Occipital lobe (tissue), 2 donors: ENCODE results near the gene TNS1. TPM values are rescaled to one million over a fixed set of nuclear protein-coding genes. Genes with fewer than 3 reads are reported as not detected.

Source experiments
- DNase-seq: peaks from one replicate; lab custom pipeline; 2025; lab: John Stamatoyannopoulos, UW
- total RNA-seq: library from RNA; depleted of rRNA; stranded (reverse); fragments of >200 nt; gene quantifications from one replicate; pipeline ENCODE4 v1.2.3, GENCODE V29; 2014

The TNS1 gene
- total RNA-seq, 1 donor from 2014 or later, result 3.1 TPM

GRCh38 chr2:217930761-217931563 lies 71.8 kb downstream of the TNS1 start:
- no peak for DNase-seq

- DNase-seq, result no peak
Measured at GRCh38 chr2:217929757-217930707, 72.8 kb downstream of the TNS1 start.

GRCh38 chr2:217929272-217929671 lies 73.5 kb downstream of the TNS1 start:
- DNase-seq, result no peak

- DNase-seq, result no peak
Measured at GRCh38 chr2:217928324-217929181, 74.2 kb downstream of the TNS1 start.

GRCh38 chr2:217927601-217928323 lies 75.0 kb downstream of the TNS1 start:
- no peak for DNase-seq

- DNase-seq, result no peak
Measured at GRCh38 chr2:217926801-217927200, 76.0 kb downstream of the TNS1 start.

GRCh38 chr2:217924346-217924901 lies 78.4 kb downstream of the TNS1 start:
- DNase-seq, result no peak

GRCh38 chr2:217923007-217923686 lies 79.6 kb downstream of the TNS1 start:
- no peak for DNase-seq

- DNase-seq, result no peak
Measured at GRCh38 chr2:217922101-217923006, 80.4 kb downstream of the TNS1 start.

GRCh38 chr2:217920879-217921603 lies 81.8 kb downstream of the TNS1 start:
- no peak for DNase-seq

GRCh38 chr2:217919781-217920351 lies 82.9 kb downstream of the TNS1 start:
- no peak for DNase-seq

- no peak for DNase-seq
Measured at GRCh38 chr2:217919204-217919603, 83.6 kb downstream of the TNS1 start.

- DNase-seq, result no peak
Measured at GRCh38 chr2:217918308-217919024, 84.3 kb downstream of the TNS1 start.

- no peak for DNase-seq
Measured at GRCh38 chr2:217916504-217917254, 86.1 kb downstream of the TNS1 start.

GRCh38 chr2:217915706-217916105 lies 87.1 kb downstream of the TNS1 start:
- no peak for DNase-seq

GRCh38 chr2:217914878-217915277 lies 87.9 kb downstream of the TNS1 start:
- no peak for DNase-seq
